GM12873 (cell line): Measurements from ENCODE around the gene TACR1.
A peak's percentile ranks its signal among the peaks of the same experiment; 100 is the strongest.

Experiments used
- CTCF ChIP-seq: IDR thresholded peaks from 2 replicates; pipeline ENCODE4 v1.5.1; 2012; ENCODE audit warnings: low read depth, mild to moderate bottlenecking, moderate library complexity, low read length, control low read depth; ENCODE audit not compliant: insufficient read depth; ENCODE audit errors: missing control alignments

Gene TACR1

GRCh38 chr2:75135776-75136400 lies 63.4 kb downstream of the TACR1 start:
- TF ChIP-seq CTCF, result no peak

GRCh38 chr2:75134860-75135259 lies 64.5 kb downstream of the TACR1 start:
- TF ChIP-seq CTCF, result no peak

GRCh38 chr2:75133621-75134570 lies 65.4 kb downstream of the TACR1 start:
- TF ChIP-seq CTCF, result no peak

- peak; percentile 23 for TF ChIP-seq CTCF
Observed at GRCh38 chr2:75130171-75130570, 69.1 kb downstream of the TACR1 start.

GRCh38 chr2:75123876-75124275 lies 75.4 kb downstream of the TACR1 start:
- no peak for TF ChIP-seq CTCF

- TF ChIP-seq CTCF, result no peak
Observed at GRCh38 chr2:75113231-75113869, 86.0 kb downstream of the TACR1 start.

GRCh38 chr2:75108937-75109482 lies 90.3 kb downstream of the TACR1 start:
- TF ChIP-seq CTCF, result no peak
